Stomach (tissue), 9 donors: ENCODE results near the gene BBLN. TPM values are rescaled to one million over a fixed set of nuclear protein-coding genes. Genes with fewer than 3 reads are reported as not detected.

Source experiments
- DNase-seq, 2 donors: peaks; one replicate each; pipeline versions ENCODE4 v3.0.0 to v3.0.0-alpha.2; 2013 to 2019
- H3K27ac ChIP-seq, 5 donors: fragments of 200-600 bp in 4 of 5; sonication (generic) in 4 of 5; one replicate each; pipeline ENCODE4 v1.5.1; 2013 to 2019; ENCODE audit warnings: mild to moderate bottlenecking in 1 of 5, moderate library complexity in 1 of 5
- H3K27me3 ChIP-seq, 3 donors: fragments of 200-600 bp; sonication (generic); one replicate each; pipeline ENCODE4 v1.5.1; 2017 to 2019; ENCODE audit warnings: mixed run types in 1 of 3
- H3K36me3 ChIP-seq, 4 donors: fragments of 200-600 bp; sonication (generic); 1 replicate in 3 of 4; 2 replicates in 1 of 4; pipeline ENCODE4 v1.5.1; 2016 to 2019
- H3K4me1 ChIP-seq, 4 donors: fragments of 200-600 bp; sonication (generic); one replicate each; pipeline ENCODE4 v1.5.1; 2016 to 2019
- H3K4me3 ChIP-seq, 4 donors: fragments of 200-600 bp; sonication (generic) in 3 of 4; one replicate each; pipeline ENCODE4 v1.5.1; 2016 to 2019; ENCODE audit warnings: mild to moderate bottlenecking in 1 of 4
- H3K9me3 ChIP-seq, 4 donors: fragments of 200-600 bp; sonication (generic); one replicate each; pipeline ENCODE4 v1.5.1; 2016 to 2019
- CTCF ChIP-seq, 7 experiments: fragments of 450-650 bp in 4 of 7; fragments of 200-600 bp in 3 of 7; sonication (generic) in 3 of 7; IDR thresholded peaks; one replicate each; pipeline ENCODE4 v1.5.1; 2016 to 2019; ENCODE audit warnings: antibody characterized with exemption in 7 of 7, control low read depth in 2 of 7, mild to moderate bottlenecking in 1 of 7
- EP300 ChIP-seq: sonication (generic); formaldehyde crosslinking; IDR thresholded peaks from one replicate; pipeline ENCODE4 v1.6.1; 2017; ENCODE audit warnings: antibody characterized with exemption
- POLR2A ChIP-seq, 4 donors: fragments of 450-650 bp; IDR thresholded peaks; one replicate each; pipeline ENCODE4 v1.6.1; 2016; ENCODE audit warnings: antibody characterized with exemption in 4 of 4, control low read depth in 2 of 4, mild to moderate bottlenecking in 1 of 4, moderate library complexity in 1 of 4
- POLR2AphosphoS5 ChIP-seq, 3 donors: sonication (generic); formaldehyde crosslinking; IDR thresholded peaks; one replicate each; pipeline ENCODE4 v1.6.1; 2016; ENCODE audit warnings: antibody characterized with exemption in 3 of 3
- WGBS, 5 donors: extraction: QIAGEN DNeasy Blood & Tissue Kit in 3 of 5; methylation state at CpG; one replicate each; pipeline versions ENCODE4 v1.1.5 to v1.1.7; 2013 to 2018; 5-methylcytosine and 5-hydroxymethylcytosine counted together
- intact Hi-C: fragments of 100-400 bp; cut with DNase I; formaldehyde crosslinking; loops from one replicate; pipeline ENCODE4 v1.15.1; 2023; ENCODE audit warnings: low total_unique reads
- polyA plus RNA-seq, 3 donors: library from polyadenylated mRNA; stranded (reverse); fragments of 200-250 nt; gene quantifications; one replicate each; pipeline ENCODE4 v1.2.3, GENCODE V29; 2013
- total RNA-seq, 5 donors: library from RNA; depleted of rRNA; stranded (reverse); fragments of >200 nt; gene quantifications; one replicate each; pipeline versions ENCODE4 v1.1.0 to v1.2.3, GENCODE V29; 2014 to 2016
- donor health status: healthy with polysubstance abuse.
- donor health status: Bipolar disorder and iron deficiency.
- donor health status: healthy.

BBLN gene
- total and polyA plus RNA-seq, 8 donors = 17.8 to 193 (median 147) TPM; not detected in 1

GRCh38 chr9:128203707-128204551 lies 43.9 kb downstream of the BBLN start:
- TF ChIP-seq EP300 = no peak
- no peak for TF ChIP-seq POLR2AphosphoS5 (IDR thresholded peaks at IDR 0.05)
- no peak for TF ChIP-seq POLR2A (IDR thresholded peaks at IDR 0.05)
- no peak for TF ChIP-seq CTCF (IDR thresholded peaks at IDR 0.05)
- Histone ChIP-seq H3K4me1 (peaks cover 11 to 18% (median 15%) of the 10 kb centered on the region in 4 donors), H3K9me3 (no peaks in the 10 kb centered on the region), H3K36me3 (no peaks in the 10 kb centered on the region), H3K4me3 (peak overlapping the region; percentile 60 to 89 (median 68)), H3K27ac (peak overlapping the region in 3 of 5 donors; percentile 40 to 75 (median 58)), H3K27me3 (peaks cover 6 to 49% (median 28%) of the 10 kb centered on the region in 3 donors)
- peak in 1 of 2 donors; percentile 68 for DNase-seq
- WGBS, 5 donors = 1 to 2% (median 1%) methylated on average over 38 to 67 of the region's 67 CpGs
- intact Hi-C loops = no loop called here

- Histone ChIP-seq H3K36me3 (no peaks in the 10 kb centered on the region), H3K27ac (peak overlapping the region in 1 of 5 donors; percentile 75), H3K4me3 (no peak overlapping the region), H3K4me1 (peaks cover 11 to 18% (median 15%) of the 10 kb centered on the region in 4 donors), H3K27me3 (peaks cover 6 to 54% (median 28%) of the 10 kb centered on the region in 3 donors), H3K9me3 (no peaks in the 10 kb centered on the region)
- TF ChIP-seq POLR2AphosphoS5 (IDR thresholded peaks at IDR 0.05) = no peak
- no peak for TF ChIP-seq POLR2A (IDR thresholded peaks at IDR 0.05)
- TF ChIP-seq EP300 = no peak
- no peak for TF ChIP-seq CTCF (IDR thresholded peaks at IDR 0.05)
- intact Hi-C loops = no loop called here
- WGBS, 5 donors = 50 to 78% (median 72%) methylated on average over 2 to 7 of the region's 7 CpGs
- no peak for DNase-seq
Observed at GRCh38 chr9:128204858-128205257, 44.8 kb downstream of the BBLN start.

GRCh38 chr9:128205296-128205944 lies 45.4 kb downstream of the BBLN start:
- no peak for DNase-seq
- peaks cover 11 to 18% (median 15%) of the 10 kb centered on the region in 4 donors for H3K4me1 ChIP-seq
- no peak overlapping the region for H3K27ac ChIP-seq
- H3K27me3 ChIP-seq = peaks cover 6 to 54% (median 28%) of the 10 kb centered on the region in 3 donors
- no peak overlapping the region for H3K4me3 ChIP-seq
- intact Hi-C loops = no loop called here
- TF ChIP-seq CTCF (IDR thresholded peaks at IDR 0.05) (no peak), POLR2A (IDR thresholded peaks at IDR 0.05) (no peak), POLR2AphosphoS5 (IDR thresholded peaks at IDR 0.05) (no peak), EP300 (no peak)
- 69 to 79% (median 74%) methylated on average over 15 to 16 of the region's 16 CpGs for WGBS, 5 donors
- no peaks in the 10 kb centered on the region for H3K36me3 ChIP-seq
- H3K9me3 ChIP-seq = no peaks in the 10 kb centered on the region

GRCh38 chr9:128206484-128206883 lies 46.4 kb downstream of the BBLN start:
- Histone ChIP-seq H3K36me3 (no peaks in the 10 kb centered on the region), H3K27ac (no peak overlapping the region), H3K9me3 (no peaks in the 10 kb centered on the region), H3K4me1 (peaks cover 11 to 23% (median 15%) of the 10 kb centered on the region in 4 donors), H3K4me3 (no peak overlapping the region), H3K27me3 (peaks cover 6 to 54% (median 28%) of the 10 kb centered on the region in 3 donors)
- TF ChIP-seq POLR2A (IDR thresholded peaks at IDR 0.05) (no peak), POLR2AphosphoS5 (IDR thresholded peaks at IDR 0.05) (no peak), EP300 (no peak), CTCF (IDR thresholded peaks at IDR 0.05) (no peak)
- no peak for DNase-seq
- intact Hi-C loops = no loop called here
- 76 to 90% (median 79%) methylated on average over 3 of the region's 3 CpGs for WGBS, 5 donors
